ENCODE results near the gene APOC1. TPM values are rescaled to one million over a fixed set of nuclear protein-coding genes. Genes with fewer than 3 reads are reported as not detected.
"Not testable (repeated sequence)": the region's sequence is repeated elsewhere in the genome, so short reads cannot be mapped to it uniquely, and the experiment has no call there.

APOC1 gene
- total RNA-seq, 1 donor from 2014 or later: 7.3 TPM

- DNase-seq (ENCODE audit: low spot score): no peak
- intact Hi-C loops (cut with DNase I): no loop called here
Observed at GRCh38 chr19:44887648-44888047, 26.8 kb upstream of the APOC1 start.

- DNase-seq (ENCODE audit: low spot score); intact Hi-C loops (cut with DNase I): not testable (repeated sequence)
Observed at GRCh38 chr19:44888335-44888734, 26.1 kb upstream of the APOC1 start.

GRCh38 chr19:44889830-44890365 is 24.5 kb upstream of the APOC1 start:
- intact Hi-C loops (cut with DNase I): loop anchor here (1.0 to 2.0 kb wide), 2 partner anchors 43 to 65 kb away; partner anchors contain the start of genes CLPTM1 and NECTIN2
- no peak for DNase-seq (ENCODE audit: low spot score)

- intact Hi-C loops (cut with DNase I): loop anchor here (1.0 to 2.0 kb wide), 2 partner anchors 44 to 65 kb away; partner anchors contain the start of genes CLPTM1 and NECTIN2
- DNase-seq (ENCODE audit: low spot score): peak; percentile 100
Observed at GRCh38 chr19:44890366-44891015, 23.9 kb upstream of the APOC1 start.

- DNase-seq (ENCODE audit: low spot score): no peak
- intact Hi-C loops (cut with DNase I): loop anchor here (2.0 kb wide), 1 partner anchor 44 kb away; the partner anchor contains the start of gene NECTIN2
Observed at GRCh38 chr19:44891016-44891882, 23.2 kb upstream of the APOC1 start, which contains the start of gene TOMM40. Gene TOMM40 (plus strand): TSS chr19:44891254. CDS start chr19:44891416, 162 bp downstream.

- DNase-seq (ENCODE audit: low spot score): no peak
- intact Hi-C loops (cut with DNase I): no loop called here
Observed at GRCh38 chr19:44892932-44893331, 21.5 kb upstream of the APOC1 start.

- no peak for DNase-seq (ENCODE audit: low spot score)
- intact Hi-C loops (cut with DNase I): no loop called here
Observed at GRCh38 chr19:44893332-44894051, 20.9 kb upstream of the APOC1 start.

- no peak for DNase-seq (ENCODE audit: low spot score)
- intact Hi-C loops (cut with DNase I): no loop called here
Observed at GRCh38 chr19:44894052-44894400, 20.4 kb upstream of the APOC1 start.

GRCh38 chr19:44894946-44895345 is 19.5 kb upstream of the APOC1 start:
- no peak for DNase-seq (ENCODE audit: low spot score)

GRCh38 chr19:44897835-44898234 is 16.6 kb upstream of the APOC1 start:
- DNase-seq (ENCODE audit: low spot score): no peak
- intact Hi-C loops (cut with DNase I): no loop called here

More at GRCh38 chr19:44894946-44895345, 19.5 kb upstream of the APOC1 start:
- intact Hi-C loops (cut with DNase I): no loop called here

GRCh38 chr19:44900328-44901244 is 13.8 kb upstream of the APOC1 start:
- intact Hi-C loops (cut with DNase I): loop anchor here (5.0 kb wide), 1 partner anchor 437 kb away; no protein-coding TSS in a partner anchor
- DNase-seq (ENCODE audit: low spot score): no peak

GRCh38 chr19:44903216-44903601 is 11.2 kb upstream of the APOC1 start:
- no peak for DNase-seq (ENCODE audit: low spot score)

GRCh38 chr19:44903602-44904425 is 10.6 kb upstream of the APOC1 start:
- intact Hi-C loops (cut with DNase I): loop anchor here (1.0 to 5.0 kb wide), 2 partner anchors 50 to 433 kb away; no protein-coding TSS in a partner anchor
- peak; percentile 88 for DNase-seq (ENCODE audit: low spot score)

More at GRCh38 chr19:44903216-44903601, 11.2 kb upstream of the APOC1 start:
- intact Hi-C loops (cut with DNase I): loop anchor here (5.0 kb wide), 1 partner anchor 434 kb away; no protein-coding TSS in a partner anchor

GRCh38 chr19:44904426-44904994 is 9.9 kb upstream of the APOC1 start:
- DNase-seq (ENCODE audit: low spot score): no peak
- intact Hi-C loops (cut with DNase I): loop anchor here (1.0 to 5.0 kb wide), 2 partner anchors 50 to 433 kb away; no protein-coding TSS in a partner anchor

GRCh38 chr19:44905437-44906160 is 8.8 kb upstream of the APOC1 start, which contains the start of gene APOE:
Gene APOE (plus strand): TSS chr19:44905796. CDS start chr19:44906625, 829 bp downstream.
- intact Hi-C loops (cut with DNase I): loop anchor here (5.0 kb wide), 1 partner anchor 152 kb away; no protein-coding TSS in a partner anchor
- no peak for DNase-seq (ENCODE audit: low spot score)

GRCh38 chr19:44907613-44908012 is 6.8 kb upstream of the APOC1 start:
- intact Hi-C loops (cut with DNase I): loop anchor here (5.0 kb wide), 1 partner anchor 150 kb away; no protein-coding TSS in a partner anchor
- no peak for DNase-seq (ENCODE audit: low spot score)

Measured in cardiac septum (tissue), 1 donor.